Heart right ventricle (tissue), 16 donors: ENCODE measurements around the gene EFCAB10. TPM values are rescaled to one million over a fixed set of nuclear protein-coding genes. Genes with fewer than 3 reads are reported as not detected.

Source experiments
- ATAC-seq, 8 donors: fragments of 200-7000 bp; cut with Tn5 transposase; one replicate each; pipeline ENCODE4 v1.9.1; 2020; ENCODE audit warnings: mild to moderate bottlenecking in 8 of 8, moderate library complexity in 8 of 8, moderate number of reproducible peaks in 1 of 8
- DNase-seq, 2 donors: peaks; one replicate each; pipeline ENCODE4 v3.0.0-alpha.2; 2020
- H3K27ac ChIP-seq, 10 donors: fragments of 200-600 bp; sonication (generic) in 2 of 10; one replicate each; pipeline versions ENCODE4 v1.5.0 to v1.8.0; 2020 to 2022; ENCODE audit warnings: mild to moderate bottlenecking in 3 of 10
- H3K27me3 ChIP-seq, 7 donors: fragments of 200-600 bp; one replicate each; pipeline ENCODE4 v1.8.0; 2021 to 2022; ENCODE audit warnings: mild to moderate bottlenecking in 2 of 7
- H3K36me3 ChIP-seq, 9 donors: fragments of 200-600 bp; sonication (generic) in 1 of 9; one replicate each; pipeline versions ENCODE4 v1.5.0 to v1.8.0; 2020 to 2022; ENCODE audit warnings: mild to moderate bottlenecking in 2 of 9
- H3K4me1 ChIP-seq, 9 donors: fragments of 200-600 bp; sonication (generic) in 1 of 9; one replicate each; pipeline versions ENCODE4 v1.5.0 to v1.8.0; 2020 to 2022; ENCODE audit warnings: mild to moderate bottlenecking in 4 of 9
- H3K4me3 ChIP-seq, 10 donors: fragments of 200-600 bp; sonication (generic) in 2 of 10; one replicate each; pipeline versions ENCODE4 v1.5.0 to v1.8.0; 2020 to 2022; ENCODE audit warnings: mild to moderate bottlenecking in 7 of 10, moderate library complexity in 2 of 10
- H3K9me3 ChIP-seq, 11 donors: fragments of 200-600 bp in 10 of 11; sonication (generic) in 2 of 11; one replicate each; pipeline versions ENCODE4 v1.5.0 to v1.8.0; 2013 to 2022; ENCODE audit warnings: mild to moderate bottlenecking in 2 of 11, control low read depth in 1 of 11, moderate library complexity in 1 of 11
- CTCF ChIP-seq, 9 donors: fragments of 200-600 bp; sonication (generic) in 2 of 9; IDR thresholded peaks; one replicate each; pipeline versions ENCODE4 v1.5.0 to v1.8.0; 2021 to 2022; ENCODE audit warnings: antibody characterized with exemption in 9 of 9, mild to moderate bottlenecking in 5 of 9, moderate library complexity in 1 of 9
- WGBS, 2 donors: extraction: QIAGEN DNeasy Blood & Tissue Kit; methylation state at CpG; one replicate each; pipeline ENCODE4 v1.1.7; 2013; ENCODE audit warnings: inconsistent platforms in 1 of 2; 5-methylcytosine and 5-hydroxymethylcytosine counted together
- intact Hi-C, 10 donors: fragments of 100-400 bp; cut with DNase I; formaldehyde crosslinking; loops; one replicate each; pipeline versions ENCODE4 v1.11.1 to v1.14.2; 2022
- polyA plus RNA-seq, 2 donors: library from polyadenylated mRNA; stranded (reverse); fragments of 200-250 nt; gene quantifications; one replicate each; pipeline ENCODE4 v1.2.3, GENCODE V29; 2013
- total RNA-seq, 10 donors: library from RNA; stranded (reverse); fragmentation: NEBNext Ultra II Directional in 3 of 10; extraction: Animal tissue kit (Norgen Biotek cat#: 25700) in 3 of 10; gene quantifications; one replicate each; pipeline versions ENCODE4 v1.2.1 to v1.2.4, GENCODE V29; 2021 to 2023
- donor health status: Arrhythmogenic right ventricular cardiomyopathy.
- donor health status: ischemic (EF 13 %, LVEDD 7.1; RV severe dilation, severe dysfunction).
- donor health status: healthy with polysubstance abuse.
- donor health status: DM: no; HTN: yes; CAD: no.
- donor health status: DM: no; HTN: no; CAD: no.
- donor health status: ischemic (EF 25% LVEDD 6.9; RV normal size, moderate dysfunction).
- donor health status: ischemic (EF 25% LVEDD 5.7; RV mildly dilated, moderate dysfunction).
- donor health status: healthy.
- donor health status: DM: yes; HTN: yes; CAD: no.
- donor health status: Ischemic cardiomyopathy.
- donor health status: ischemic (EF 35%, LVEDD 5.7; RV mildly dilated, moderate dysfunction).
- donor health status: nonischemic (EF 11% LVEDD 7.7; RV severe dilation, severe dysfunction).
- donor health status: DM: yes; HTN: yes; CAD: no.
- donor health status: PGD.
- donor health status: ischemic (EF 29% LVEDD 5.4; RV normal size, mild dysfunction).
- donor health status: nonischemic (EF 23%, LVEDD 6.1; RV moderate dilation, normal function).

The EFCAB10 gene
- total and polyA plus RNA-seq, 12 donors = not detected

GRCh38 chr7:105571891-105572290, 9.4 kb downstream of the EFCAB10 start:
- WGBS, 2 donors = 96 to 97% methylated on average over 2 of the region's 2 CpGs
- intact Hi-C loops = no loop called here

GRCh38 chr7:105567821-105568220, 13.5 kb downstream of the EFCAB10 start:
- H3K27ac ChIP-seq = no peak overlapping the region
- no peaks in the 10 kb centered on the region for H3K27me3 ChIP-seq
- H3K36me3 ChIP-seq = peaks cover 0 to 72% (median 43%) of the 10 kb centered on the region in 9 donors
- no peak overlapping the region for H3K4me3 ChIP-seq
- WGBS, 2 donors = 92 to 96% methylated on average over 3 of the region's 3 CpGs
- ATAC-seq = no peak
- H3K4me1 ChIP-seq = no peaks in the 10 kb centered on the region
- no peak for TF ChIP-seq CTCF (IDR thresholded peaks at IDR 0.05)
- H3K9me3 ChIP-seq = no peaks in the 10 kb centered on the region
- no peak for DNase-seq
- intact Hi-C loops = no loop called here

More at GRCh38 chr7:105571891-105572290, 9.4 kb downstream of the EFCAB10 start:
- no peak overlapping the region for H3K4me3 ChIP-seq
- TF ChIP-seq CTCF (IDR thresholded peaks at IDR 0.05) = no peak
- H3K27me3 ChIP-seq = no peaks in the 10 kb centered on the region
- no peak for DNase-seq
- no peak for ATAC-seq
- no peak overlapping the region for H3K27ac ChIP-seq
- H3K9me3 ChIP-seq = no peaks in the 10 kb centered on the region
- H3K4me1 ChIP-seq = no peaks in the 10 kb centered on the region
- H3K36me3 ChIP-seq = peaks cover 0 to 31% (median 20%) of the 10 kb centered on the region in 9 donors

GRCh38 chr7:105567024-105567423, 14.3 kb downstream of the EFCAB10 start:
- no peak for TF ChIP-seq CTCF (IDR thresholded peaks at IDR 0.05)
- no peaks in the 10 kb centered on the region for H3K27me3 ChIP-seq
- DNase-seq (no peak), ATAC-seq (no peak)
- 66 to 69% methylated on average over 2 of the region's 2 CpGs for WGBS, 2 donors
- intact Hi-C loops = no loop called here
- H3K4me1 ChIP-seq = no peaks in the 10 kb centered on the region
- no peak overlapping the region for H3K4me3 ChIP-seq
- no peak overlapping the region for H3K27ac ChIP-seq
- H3K36me3 ChIP-seq = peaks cover 0 to 80% (median 47%) of the 10 kb centered on the region in 9 donors
- no peaks in the 10 kb centered on the region for H3K9me3 ChIP-seq

- intact Hi-C loops = no loop called here
- 97% methylated on average over 4 of the region's 4 CpGs for WGBS, 2 donors
These were observed 16.1 kb downstream of the EFCAB10 start for GRCh38 chr7:105565190-105565589.

More at GRCh38 chr7:105565190-105565589, 16.1 kb downstream of the EFCAB10 start:
- H3K4me1 ChIP-seq = no peaks in the 10 kb centered on the region
- H3K36me3 ChIP-seq = peaks cover 0 to 98% (median 52%) of the 10 kb centered on the region in 9 donors
- no peaks in the 10 kb centered on the region for H3K9me3 ChIP-seq
- no peak overlapping the region for H3K27ac ChIP-seq
- H3K4me3 ChIP-seq = no peak overlapping the region
- no peaks in the 10 kb centered on the region for H3K27me3 ChIP-seq
- TF ChIP-seq CTCF (IDR thresholded peaks at IDR 0.05) = no peak
- no peak for ATAC-seq
- no peak for DNase-seq
